ENCODE measurements around the gene ITGB3. TPM values are rescaled to one million over a fixed set of nuclear protein-coding genes. Genes with fewer than 3 reads are reported as not detected.
A peak's percentile ranks its signal among the peaks of the same experiment; 100 is the strongest.

ITGB3 gene
- total and polyA plus RNA-seq, 2 of the 4 experiments (the other 2 are of a cell fraction), result 9.8 to 17.6 TPM

DNA sequence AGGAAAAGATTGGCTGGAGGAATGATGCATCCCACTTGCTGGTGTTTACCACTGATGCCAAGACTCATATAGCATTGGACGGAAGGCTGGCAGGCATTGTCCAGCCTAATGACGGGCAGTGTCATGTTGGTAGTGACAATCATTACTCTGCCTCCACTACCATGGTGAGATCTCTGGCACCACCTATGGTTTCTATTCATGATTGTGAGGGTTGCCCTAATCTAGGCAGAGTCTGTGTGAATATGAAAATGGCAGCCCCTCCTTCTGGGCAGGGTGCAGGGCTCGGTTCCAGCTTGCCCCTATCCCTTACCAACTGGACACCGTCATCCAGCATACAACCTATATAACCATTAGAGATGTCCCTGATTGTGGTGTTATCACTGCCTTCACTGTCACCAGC, 33.4 kb downstream of the ITGB3 start:
- Histone ChIP-seq H4K91ac (ENCODE audit: insufficient read depth, low read depth, low read length) (no peak overlapping the region), H2BK15ac (ENCODE audit: low read depth, low read length) (peak overlapping the region; percentile 21; the same call in 1 of the 3 replicates), H3K9me3 (ENCODE audit: control insufficient read depth, insufficient read depth, low read length) (no peaks in the 10 kb centered on the region), H2AK5ac (ENCODE audit: low read depth, low read length) (peak overlapping the region; percentile 64; the same call in 1 of the 2 replicates), H3K18ac (ENCODE audit: low read depth, low read length) (no peak overlapping the region), H4K8ac (ENCODE audit: low read depth in 2 of 2, low read length in 2 of 2) (no peak overlapping the region), H3K23ac (ENCODE audit: low read depth, low read length) (no peak overlapping the region; the same call in 1 of the 2 replicates), H3K9me1 (ENCODE audit: insufficient read depth, low read length) (peaks cover 12% of the 10 kb centered on the region), H3K36me3 (ENCODE audit: control insufficient read depth, insufficient read depth, low read length) (peaks cover 49% of the 10 kb centered on the region), H4K20me1 (ENCODE audit: insufficient read depth, low read length) (no peaks in the 10 kb centered on the region), H3K4me3 (ENCODE audit: insufficient read depth, low read depth, low read length) (no peak overlapping the region), H2BK20ac (ENCODE audit: low read depth, low read length) (no peak overlapping the region), H3K27ac (ENCODE audit: insufficient read depth, low read length) (no peak overlapping the region), H2BK120ac (ENCODE audit: low read depth, low read length) (no peak overlapping the region), H2BK5ac (ENCODE audit: low read depth, low read length, poor library complexity, severe bottlenecking) (no peak overlapping the region), H3K79me1 (ENCODE audit: low read depth in 1 of 2, low read length in 2 of 2) (peaks cover 0 to 9% of the 10 kb centered on the region in 2 experiments; a peak in 1 of 4 replicates), H2AK9ac (replicated peaks; ENCODE audit: low read depth, low read length, poor library complexity) (no peak overlapping the region), H4K5ac (ENCODE audit: low read depth, low read length) (no peak overlapping the region), H3K56ac (ENCODE audit: extremely low read depth, insufficient read depth, low read length) (no peak overlapping the region), H3K4me1 (ENCODE audit: control insufficient read depth, insufficient read depth, low read length) (peaks cover 9% of the 10 kb centered on the region), H3K4ac (ENCODE audit: low read depth, low read length) (0 out of 2 replicates have a peak overlapping the region, but pooled peaks have one; percentile 1), H3K27me3 (ENCODE audit: control insufficient read depth, insufficient read depth, low read length) (no peaks in the 10 kb centered on the region), H2AFZ (replicated peaks; ENCODE audit: low read length, poor library complexity) (no peak overlapping the region), H3K9ac (ENCODE audit: low read depth, low read length) (no peak overlapping the region), H3K14ac (replicated peaks; ENCODE audit: low read depth, low read length) (no peak overlapping the region), H3K4me2 (ENCODE audit: low read depth, low read length) (no peak overlapping the region)
- ATAC-seq (ENCODE audit: low read depth), result no peak
- BruUV-seq (replicated peaks), result no TSS peak
- no peak for DNase-seq
- in situ Hi-C loops (cut with MboI; ENCODE audit: low sequenced_read_pairs), result no loop called here
- dilution Hi-C loops (cut with HindIII; ENCODE audit: low sequenced_read_pairs, unreplicated experiment), result no loop called here
- ChIA-PET POLR2A (ENCODE audit: unreplicated experiment) (no interaction called here), CTCF (interaction anchor here (1.2 kb wide), 1 partner anchor 12 kb away, joined by 3 read pairs; no protein-coding TSS in a partner anchor)
- intact Hi-C loops (cut with micrococcal nuclease), result no loop called here
- WGBS, 2 experiments (ENCODE audit: extremely low coverage in 2 of 2, insufficient read length in 1 of 2), result no CpG with 5 or more reads among the region's 4 CpGs
- TF ChIP-seq MXI1 (IDR thresholded peaks at IDR 0.05; ENCODE audit: borderline replicate concordance, low read depth, low read length) (no peak), MAFK (IDR thresholded peaks at IDR 0.05; ENCODE audit: low read depth, low read length) (no peak), FOS (IDR thresholded peaks at IDR 0.05; ENCODE audit: low read depth, low read length) (no peak), POLR2A (IDR thresholded peaks at IDR 0.05; ENCODE audit: low read depth, low read length) (no peak)
